ENCODE results near the gene ATN1.
A peak's percentile ranks its signal among the peaks of the same experiment; 100 is the strongest.
"Not testable (repeated sequence)": the region's sequence is repeated elsewhere in the genome, so short reads cannot be mapped to it uniquely, and the experiment has no call there.

The ATN1 gene

GRCh38 chr12:6905414-6906040 lies 22.2 kb upstream of the ATN1 start:
- DNase-seq, result no peak

GRCh38 chr12:6908141-6908540 lies 19.6 kb upstream of the ATN1 start:
- not testable (repeated sequence) for DNase-seq

DNA sequence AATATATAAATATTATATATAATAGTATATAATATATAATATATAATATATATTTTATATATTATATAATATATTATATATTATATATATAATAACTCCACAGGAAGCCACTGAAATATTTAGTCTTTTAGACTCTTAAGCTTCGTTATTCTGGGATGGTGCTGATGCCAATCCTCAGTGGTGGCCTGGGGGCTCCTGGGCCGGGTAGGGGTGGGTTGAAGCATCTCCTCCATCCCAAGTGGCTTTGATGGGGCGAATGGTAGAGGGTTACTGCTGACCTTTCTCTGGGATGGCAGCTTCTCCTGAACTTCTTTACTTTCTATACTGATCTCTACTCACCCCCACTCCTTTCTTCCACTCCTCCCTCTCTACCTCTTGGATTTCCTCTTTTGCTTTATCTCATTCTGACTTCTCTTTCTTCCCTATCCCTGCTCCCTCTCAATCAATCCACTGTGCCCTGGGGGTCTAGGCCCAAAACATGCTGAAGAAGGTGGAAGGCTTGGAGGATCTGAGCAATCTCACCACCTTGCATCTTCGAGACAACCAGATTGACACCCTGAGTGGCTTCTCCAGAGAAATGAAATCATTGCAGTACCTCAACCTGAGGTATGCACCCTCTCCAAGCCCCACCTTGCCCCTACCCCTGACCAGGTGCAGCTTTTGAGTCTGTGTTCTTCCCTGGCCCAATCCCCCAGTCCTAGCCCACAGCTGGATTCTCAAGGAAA lies 18.2 kb upstream of the ATN1 start:
- no peak for DNase-seq

GRCh38 chr12:6912164-6912935 lies 15.4 kb upstream of the ATN1 start:
- DNase-seq, result no peak

- peak; percentile 81 to 88 for DNase-seq
These were observed 13.4 kb upstream of the ATN1 start, which contains the start of gene ENO2 for GRCh38 chr12:6914246-6914946. ENO2 (plus strand) TSS chr12:6914580; CDS start chr12:6915833, 1,253 bp downstream.

DNA sequence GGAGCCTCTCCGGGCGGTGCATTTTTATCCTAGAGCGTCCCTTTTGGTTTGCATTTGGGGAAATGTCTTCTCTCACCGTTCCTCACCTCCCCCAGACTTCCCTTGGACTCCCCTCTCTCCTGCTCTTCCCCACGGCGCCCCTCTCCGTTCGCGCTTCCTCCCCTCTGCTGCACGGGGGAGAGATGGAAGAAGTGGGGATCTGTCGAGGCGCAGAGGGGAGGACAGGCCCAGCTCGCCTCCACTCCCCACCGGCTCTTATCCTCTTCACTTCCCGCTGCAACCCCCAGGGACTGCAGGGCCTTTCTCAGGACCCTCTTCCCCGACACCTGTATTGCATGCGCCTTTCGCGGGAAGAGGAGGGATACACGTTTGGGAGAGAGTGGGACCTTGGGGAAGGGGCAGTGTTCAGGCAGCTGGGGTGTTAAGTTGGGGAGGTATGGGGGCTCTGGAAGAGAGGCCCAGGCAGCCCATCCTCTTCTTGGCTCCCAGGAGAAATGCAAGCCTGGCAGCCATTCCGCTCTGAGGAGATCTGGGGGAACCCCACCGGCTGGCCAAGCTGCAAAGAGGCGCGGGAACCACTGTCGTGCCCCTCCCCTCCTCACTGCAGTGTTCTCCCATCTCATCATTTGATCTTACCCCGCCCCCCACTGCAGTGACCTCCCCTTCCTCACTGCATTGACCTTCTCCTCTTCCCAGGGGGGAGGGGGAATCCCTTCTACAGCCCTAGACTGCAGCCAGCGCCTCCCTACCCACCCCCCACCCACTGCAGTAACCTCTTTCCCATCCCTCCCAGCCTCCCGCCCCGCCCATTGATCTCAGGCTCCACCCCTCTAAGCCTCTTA lies 12.6 kb upstream of the ATN1 start:
- DNase-seq, result peak in 1 of 2 experiments; percentile 51

GRCh38 chr12:6915789-6916285 lies 11.9 kb upstream of the ATN1 start:
- DNase-seq, result no peak

DNA sequence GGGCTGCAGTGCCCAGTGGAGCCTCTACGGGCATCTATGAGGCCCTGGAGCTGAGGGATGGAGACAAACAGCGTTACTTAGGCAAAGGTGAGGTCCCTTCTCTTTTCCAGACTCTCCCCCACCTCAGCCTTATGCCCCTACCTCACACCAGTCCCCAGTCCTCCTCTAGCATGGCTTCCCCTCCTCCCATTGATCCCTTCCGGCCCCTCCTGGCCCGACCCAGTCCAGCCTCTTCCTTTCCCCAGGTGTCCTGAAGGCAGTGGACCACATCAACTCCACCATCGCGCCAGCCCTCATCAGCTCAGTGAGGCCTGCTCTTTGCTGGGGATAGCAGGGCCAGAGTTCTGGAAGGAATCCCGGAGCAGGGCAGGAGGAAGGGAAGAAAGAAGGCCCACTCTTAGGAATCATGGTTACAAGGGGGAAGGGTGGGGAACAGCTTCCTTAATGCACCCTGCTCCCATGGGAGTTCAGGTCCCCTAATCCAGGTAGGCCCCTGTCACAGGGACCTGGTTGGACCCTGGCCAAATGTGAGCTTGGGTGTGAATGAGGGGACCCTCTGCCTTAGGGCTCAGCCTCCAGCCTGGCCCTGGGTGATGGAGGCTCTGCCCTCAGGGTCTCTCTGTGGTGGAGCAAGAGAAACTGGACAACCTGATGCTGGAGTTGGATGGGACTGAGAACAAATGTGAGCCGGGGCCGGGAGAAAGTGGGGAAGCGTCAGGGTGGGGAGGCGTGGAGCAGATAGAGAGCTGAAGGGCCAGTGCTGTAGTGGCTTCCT lies 11.1 kb upstream of the ATN1 start:
- DNase-seq, result no peak

GRCh38 chr12:6917491-6918231 lies 10.1 kb upstream of the ATN1 start:
- DNase-seq, result no peak

GRCh38 chr12:6919588-6919987 lies 8.2 kb upstream of the ATN1 start:
- DNase-seq, result no peak

DNA sequence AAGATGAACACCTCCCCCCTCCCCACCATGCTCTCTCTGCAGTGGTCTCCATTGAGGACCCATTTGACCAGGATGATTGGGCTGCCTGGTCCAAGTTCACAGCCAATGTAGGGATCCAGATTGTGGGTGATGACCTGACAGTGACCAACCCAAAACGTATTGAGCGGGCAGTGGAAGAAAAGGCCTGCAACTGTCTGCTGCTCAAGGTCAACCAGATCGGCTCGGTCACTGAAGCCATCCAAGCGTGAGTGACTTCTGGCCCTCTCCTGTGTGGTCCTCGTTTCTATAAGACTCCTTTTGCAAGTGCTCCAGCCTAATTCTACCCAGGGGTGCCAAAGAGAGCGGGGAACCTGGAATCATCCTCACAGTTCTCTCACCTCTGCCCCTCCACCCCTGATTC lies 6.2 kb upstream of the ATN1 start:
- DNase-seq, result no peak

DNA sequence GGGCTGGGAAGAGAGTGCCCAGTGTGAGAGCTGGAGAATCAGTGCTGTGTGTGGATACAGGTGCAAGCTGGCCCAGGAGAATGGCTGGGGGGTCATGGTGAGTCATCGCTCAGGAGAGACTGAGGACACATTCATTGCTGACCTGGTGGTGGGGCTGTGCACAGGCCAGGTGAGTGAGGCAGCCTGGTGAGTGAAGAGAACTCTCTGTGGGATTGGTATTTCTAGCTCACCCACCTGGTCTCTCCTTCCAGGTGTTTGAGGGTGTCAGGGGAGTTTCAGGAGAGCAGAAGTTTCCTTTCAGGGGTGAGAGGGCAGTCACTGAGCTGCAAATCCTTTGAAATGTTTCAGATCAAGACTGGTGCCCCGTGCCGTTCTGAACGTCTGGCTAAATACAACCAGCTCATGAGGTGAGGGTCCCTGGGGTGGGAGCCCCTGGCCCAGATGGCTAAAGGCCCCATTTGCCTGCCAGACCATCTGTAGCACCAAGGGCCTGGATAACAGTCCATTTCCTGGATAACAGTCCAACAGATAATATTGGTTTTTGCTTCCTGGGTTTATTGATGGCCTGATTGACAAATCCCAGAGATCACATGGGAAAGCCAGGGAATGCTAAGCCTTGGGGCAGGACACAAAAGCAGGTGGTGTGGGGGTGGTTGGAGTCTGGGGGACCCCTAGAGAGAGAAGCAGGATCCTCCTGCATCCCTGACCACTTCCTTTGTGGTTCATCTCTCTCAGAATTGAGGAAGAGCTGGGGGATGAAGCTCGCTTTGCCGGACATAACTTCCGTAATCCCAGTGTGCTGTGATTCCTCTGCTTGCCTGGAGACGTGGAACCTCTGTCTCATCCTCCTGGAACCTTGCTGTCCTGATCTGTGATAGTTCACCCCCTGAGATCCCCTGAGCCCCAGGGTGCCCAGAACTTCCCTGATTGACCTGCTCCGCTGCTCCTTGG lies 5.5 kb upstream of the ATN1 start:
- no peak for DNase-seq

GRCh38 chr12:6923003-6923732 lies 4.6 kb upstream of the ATN1 start:
- no peak for DNase-seq

DNA sequence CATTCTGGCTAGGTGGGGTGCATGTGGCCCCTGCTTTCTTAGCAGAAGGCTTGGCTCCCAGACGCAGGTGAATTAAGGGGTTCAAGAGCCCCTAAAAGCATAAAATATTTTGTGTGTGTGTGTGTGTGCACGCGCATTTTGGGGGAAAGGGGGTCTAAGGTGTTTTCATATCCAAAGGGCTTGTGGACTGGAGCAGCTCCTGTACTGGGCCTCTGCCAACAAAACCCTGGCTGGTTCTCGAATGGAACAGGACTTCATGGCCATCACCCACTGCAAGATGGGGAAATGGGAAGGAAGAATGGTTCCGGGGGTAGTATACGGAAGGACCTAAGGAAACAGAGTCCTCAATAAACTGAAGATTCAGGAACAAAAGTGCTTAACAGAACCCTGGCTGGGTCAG lies 3.9 kb upstream of the ATN1 start:
- DNase-seq, result no peak

- no peak for DNase-seq
These were observed 2.6 kb upstream of the ATN1 start for GRCh38 chr12:6925239-6925539.

DNA sequence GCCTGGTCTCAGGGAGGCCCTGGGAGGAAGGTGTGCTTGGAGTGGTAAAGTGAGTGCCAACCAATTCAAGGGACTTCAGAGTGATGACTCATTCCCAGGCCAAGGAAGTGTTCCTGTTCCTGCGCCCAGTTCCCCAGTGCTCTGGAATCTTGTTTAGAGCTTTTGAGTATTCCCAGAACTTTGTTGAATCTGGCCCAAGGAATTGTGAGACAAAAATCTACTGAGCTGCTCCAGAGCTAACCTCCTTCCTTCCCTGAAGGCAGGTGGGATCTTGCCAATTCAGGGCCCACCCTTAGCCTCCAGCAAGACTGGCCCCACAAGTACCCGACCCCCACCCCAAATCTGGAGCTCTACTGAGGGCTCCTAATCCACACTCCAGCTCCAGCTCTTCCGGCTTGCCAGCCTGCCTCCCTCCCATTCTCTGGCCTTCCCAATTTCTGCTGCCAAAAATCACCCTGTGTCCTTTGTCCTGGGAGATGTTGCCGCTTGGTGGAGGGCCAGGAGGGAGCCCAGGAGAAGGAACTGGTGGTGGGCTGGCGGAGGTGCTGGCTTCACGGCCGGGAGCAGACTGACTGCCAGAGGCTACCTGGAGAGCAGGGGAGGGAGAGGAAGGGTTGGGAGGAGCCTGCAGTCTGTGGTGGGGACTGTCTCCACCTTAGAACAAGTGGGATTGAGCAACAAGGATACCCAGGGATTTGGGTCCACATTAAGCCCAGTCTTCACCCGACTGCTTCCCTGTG lies 2.0 kb upstream of the ATN1 start:
- DNase-seq, result no peak

DNA sequence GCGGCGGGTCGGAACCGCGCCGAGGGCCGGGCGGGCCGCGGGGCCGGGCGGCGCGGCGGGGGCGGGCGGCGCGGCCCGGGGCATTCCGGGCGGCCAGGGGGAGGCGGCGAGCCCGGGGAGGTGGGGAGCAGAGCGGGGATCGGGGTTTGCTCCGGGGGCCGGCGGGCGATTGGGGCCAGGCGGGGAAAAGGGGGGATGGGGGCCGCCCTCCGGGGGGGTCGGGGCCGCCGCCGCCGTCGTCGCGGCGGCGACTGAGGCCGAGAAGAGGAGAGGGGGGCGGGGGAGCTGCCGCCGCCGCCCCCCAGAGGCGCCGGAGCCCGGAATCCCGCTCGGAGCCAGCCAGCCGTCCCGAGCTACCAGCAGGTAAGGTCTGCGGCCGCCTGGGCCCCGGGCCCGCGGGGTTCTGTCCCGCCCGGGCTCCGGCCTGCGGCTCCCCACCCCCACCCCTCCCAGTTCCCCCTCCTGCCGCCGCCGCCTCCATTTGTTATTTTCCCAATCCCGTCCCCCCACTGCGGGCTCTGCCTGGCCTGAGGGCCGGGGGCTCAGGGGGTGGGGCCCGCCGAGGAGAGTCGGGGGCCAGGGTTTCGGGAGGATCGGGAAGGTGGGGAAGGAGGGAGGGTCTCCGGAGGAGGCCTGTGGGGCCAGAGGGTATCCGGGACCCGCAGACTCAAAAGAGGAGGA lies 403 bp downstream of the ATN1 start:
- DNase-seq, result no peak
